NCI-H2196 (cell line): ENCODE results near the gene CDPF1.
A peak's percentile ranks its signal among the peaks of the same experiment; 100 is the strongest.

ENCODE experiments used
- DNase-seq: peaks from one replicate; lab custom pipeline; 2025; ENCODE audit not compliant: unreplicated experiment; lab: John Stamatoyannopoulos, UW

Gene CDPF1

GRCh38 chr22:46250035-46250782 lies at the start of gene CDPF1:
TSS of gene CDPF1 (minus strand) at chr22:46250293. CDS start at chr22:46248284, 2,009 bp downstream.
- DNase-seq = peak; percentile 89

GRCh38 chr22:46299101-46299500 lies 49.0 kb upstream of the CDPF1 start:
- DNase-seq = no peak

- no peak for DNase-seq
Measured at GRCh38 chr22:46297151-46297812, 47.2 kb upstream of the CDPF1 start.

GRCh38 chr22:46296257-46297150 lies 46.4 kb upstream of the CDPF1 start, which contains the start of gene GTSE1:
TSS of gene GTSE1 (plus strand) at chr22:46296870. CDS start at chr22:46297401, 531 bp downstream.
- peak; percentile 99 for DNase-seq

GRCh38 chr22:46295277-46295971 lies 45.3 kb upstream of the CDPF1 start:
- no peak for DNase-seq

- no peak for DNase-seq
Measured at GRCh38 chr22:46294784-46295183, 44.7 kb upstream of the CDPF1 start.

- DNase-seq = no peak
Measured at GRCh38 chr22:46293577-46294260, 43.6 kb upstream of the CDPF1 start.

- DNase-seq = no peak
Measured at GRCh38 chr22:46292732-46293131, 42.6 kb upstream of the CDPF1 start.

GRCh38 chr22:46292173-46292572 lies 42.1 kb upstream of the CDPF1 start:
- no peak for DNase-seq

- DNase-seq = no peak
Measured at GRCh38 chr22:46290843-46291785, 41.0 kb upstream of the CDPF1 start.

GRCh38 chr22:46290121-46290842 lies 40.2 kb upstream of the CDPF1 start:
- no peak for DNase-seq

GRCh38 chr22:46289244-46289891 lies 39.3 kb upstream of the CDPF1 start:
- no peak for DNase-seq

- DNase-seq = no peak
Measured at GRCh38 chr22:46288846-46289243, 38.8 kb upstream of the CDPF1 start.

- no peak for DNase-seq
Measured at GRCh38 chr22:46287873-46288751, 38.0 kb upstream of the CDPF1 start.

GRCh38 chr22:46286941-46287872 lies 37.1 kb upstream of the CDPF1 start:
- no peak for DNase-seq

- DNase-seq = no peak
Measured at GRCh38 chr22:46286006-46286405, 35.9 kb upstream of the CDPF1 start.
